Dermis blood vessel endothelial cell (primary cell): Measurements from ENCODE around the gene SPG21. TPM values are rescaled to one million over a fixed set of nuclear protein-coding genes. Genes with fewer than 3 reads are reported as not detected.
A peak's percentile ranks its signal among the peaks of the same experiment; 100 is the strongest.
"Not testable (repeated sequence)": the region's sequence is repeated elsewhere in the genome, so short reads cannot be mapped to it uniquely, and the experiment has no call there.

Experiments
- DNase-seq: peaks from one replicate; pipeline ENCODE4 v3.0.0; 2010
- total RNA-seq: library from RNA; depleted of rRNA; stranded (reverse); fragments of >200 nt; gene quantifications from 2 replicates; pipeline ENCODE4 v1.2.3, GENCODE V29; 2014

The SPG21 gene
- 77.3 and 84.7 TPM in 2 replicates for total RNA-seq

DNA sequence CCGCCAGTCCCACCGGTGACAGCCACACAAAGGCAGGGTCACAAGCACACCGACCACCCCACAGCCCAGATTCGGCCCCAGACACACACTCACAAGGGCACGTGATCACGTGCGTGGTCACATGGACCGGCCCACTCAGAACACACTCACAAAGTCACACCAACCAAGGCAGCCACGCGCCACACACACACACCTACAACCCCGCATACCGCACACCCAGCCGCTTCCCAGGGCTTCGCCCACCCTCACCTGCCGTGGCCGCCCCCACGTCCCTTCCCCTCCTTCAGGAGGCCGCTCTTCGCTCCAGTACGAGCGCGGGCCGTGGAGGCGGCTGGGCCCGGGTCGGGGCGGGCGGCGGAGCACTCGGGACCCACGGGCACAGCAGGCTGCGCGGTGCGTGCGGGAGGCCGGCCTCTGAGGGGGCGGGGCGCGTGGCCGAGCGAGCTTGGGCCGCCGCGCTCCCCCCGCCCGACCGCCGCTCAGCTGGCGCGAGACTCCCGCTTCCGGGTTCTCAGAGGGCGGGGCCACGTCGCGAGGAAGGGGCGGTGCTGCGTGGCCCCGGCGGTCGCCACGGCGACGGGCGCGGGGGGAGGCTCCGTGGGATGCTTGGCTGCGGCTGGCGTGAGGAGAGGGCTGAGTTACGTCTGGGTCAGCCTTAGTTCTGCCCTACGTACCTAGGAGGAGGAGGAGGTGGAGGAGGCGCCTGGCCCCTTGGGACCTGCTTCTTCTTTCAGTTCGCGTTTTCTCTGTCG is at the start of gene SPG21:
TSS of gene SPG21 (minus strand) at position 499 of the 752 bp plus-strand sequence. CDS start 6,345 bp downstream, outside the sequence.
- peak; percentile 98 for DNase-seq

- DNase-seq = no peak
Measured at GRCh38 chr15:65038836-65039235, 49.1 kb upstream of the SPG21 start.

DNA sequence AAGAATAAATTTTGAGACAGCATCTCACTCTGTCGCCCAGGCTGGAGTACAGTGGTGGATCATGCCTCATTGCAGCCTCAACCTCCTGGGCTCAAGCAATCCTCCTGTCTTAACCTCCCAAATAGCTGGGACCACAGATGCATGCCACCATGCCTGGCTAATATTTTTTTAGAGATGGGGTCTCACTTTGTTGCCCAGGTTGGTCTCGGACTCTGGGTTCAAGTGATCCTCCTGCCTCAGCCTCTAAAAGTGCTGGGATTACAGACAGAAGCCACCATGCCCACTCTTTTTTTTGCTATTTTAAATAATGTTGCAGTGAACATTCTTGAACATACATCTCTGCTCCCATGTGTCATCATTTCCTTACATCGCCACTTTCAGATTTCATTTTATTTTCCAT is 48.7 kb upstream of the SPG21 start:
- no peak for DNase-seq

DNA sequence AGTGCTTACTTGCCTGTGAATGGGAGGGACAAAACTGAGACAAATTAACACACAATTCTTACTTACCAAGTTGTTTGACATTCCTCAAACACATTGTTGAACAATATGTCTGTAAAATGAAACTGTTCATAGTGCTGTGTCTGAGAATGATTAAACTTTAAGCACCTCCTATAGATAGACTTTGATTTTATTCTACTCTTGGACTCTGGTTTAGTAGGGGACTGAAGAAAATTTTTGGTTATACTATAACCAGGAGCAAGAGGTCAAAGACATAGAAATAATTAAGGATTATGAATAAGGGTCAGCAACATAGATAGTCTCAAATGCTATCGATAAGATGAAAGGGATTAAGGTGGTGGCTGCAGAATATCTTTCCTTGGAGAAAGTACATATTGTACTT is 47.6 kb upstream of the SPG21 start:
- DNase-seq = no peak

GRCh38 chr15:65034719-65035118 is 45.0 kb upstream of the SPG21 start:
- no peak for DNase-seq

- DNase-seq = peak; percentile 66
Measured at GRCh38 chr15:65033659-65034269, 44.0 kb upstream of the SPG21 start.

GRCh38 chr15:65032801-65033537 is 43.3 kb upstream of the SPG21 start:
- DNase-seq = peak; percentile 89

DNA sequence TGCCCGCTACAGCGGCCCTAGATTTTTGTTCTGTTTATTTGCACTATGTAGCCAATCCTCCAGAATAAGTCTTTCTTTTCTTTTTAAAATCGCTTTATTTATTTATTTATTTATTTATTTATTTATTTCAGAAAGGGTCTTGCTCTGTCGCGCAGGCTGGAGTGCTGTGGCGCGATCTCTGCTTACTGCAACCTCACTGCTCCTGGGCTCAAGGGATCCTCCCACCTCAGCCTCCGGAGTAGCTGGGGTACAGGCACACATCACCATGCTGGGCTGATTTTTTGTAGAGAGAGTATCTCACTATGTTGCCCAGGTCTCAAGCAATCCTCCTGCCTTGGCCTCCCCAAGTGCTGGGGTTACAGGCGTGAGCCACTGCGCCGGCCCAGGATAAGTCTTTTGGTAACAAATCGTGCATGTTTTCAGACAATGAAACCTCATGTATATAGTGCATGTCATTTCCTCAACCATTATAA is 40.1 kb upstream of the SPG21 start:
- no peak for DNase-seq

DNA sequence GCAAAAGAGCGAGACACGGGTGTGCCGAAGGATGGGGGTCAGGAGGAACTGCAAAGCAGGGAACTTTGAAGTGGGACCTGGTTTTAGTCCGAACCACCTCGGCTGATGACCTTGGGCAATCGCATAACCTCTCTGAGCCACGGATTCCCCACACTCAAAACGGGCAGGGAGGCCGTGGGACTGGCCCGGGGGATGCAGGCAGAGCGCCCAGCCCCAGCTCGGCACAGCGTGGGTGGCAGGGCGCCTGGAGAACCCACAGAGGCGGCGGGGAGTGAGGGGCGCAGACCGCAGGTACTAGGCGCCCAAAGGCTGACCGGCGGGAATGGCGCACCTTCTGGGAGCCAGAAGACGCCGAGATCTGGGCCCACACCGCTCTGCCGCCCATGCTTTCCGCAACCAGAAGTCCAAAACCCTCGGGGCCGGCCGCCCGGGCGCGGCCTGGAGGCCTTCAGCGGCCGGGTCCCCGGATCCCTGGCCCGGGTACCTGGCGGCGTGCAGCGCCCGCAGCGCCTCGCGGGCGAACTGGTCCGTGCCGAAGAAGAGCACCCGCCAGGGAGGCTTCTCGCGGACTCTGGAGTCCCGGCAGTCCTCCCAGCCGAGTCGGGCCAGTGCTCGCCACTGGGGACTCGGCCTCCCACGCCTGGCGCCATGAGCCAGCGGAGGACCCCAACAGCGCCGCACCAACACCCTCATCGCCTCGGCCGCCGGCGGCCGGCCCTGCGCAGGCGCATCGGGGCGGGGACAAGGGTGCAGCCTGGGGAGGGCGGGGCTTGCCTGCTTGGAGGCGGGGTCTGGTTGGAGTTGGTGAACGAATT is 39.4 kb upstream of the SPG21 start, which contains the start of gene MTFMT:
TSS of gene MTFMT (minus strand) at position 719 of the 815 bp plus-strand sequence. CDS start at position 693, 26 bp downstream.
- DNase-seq = peak; percentile 89

DNA sequence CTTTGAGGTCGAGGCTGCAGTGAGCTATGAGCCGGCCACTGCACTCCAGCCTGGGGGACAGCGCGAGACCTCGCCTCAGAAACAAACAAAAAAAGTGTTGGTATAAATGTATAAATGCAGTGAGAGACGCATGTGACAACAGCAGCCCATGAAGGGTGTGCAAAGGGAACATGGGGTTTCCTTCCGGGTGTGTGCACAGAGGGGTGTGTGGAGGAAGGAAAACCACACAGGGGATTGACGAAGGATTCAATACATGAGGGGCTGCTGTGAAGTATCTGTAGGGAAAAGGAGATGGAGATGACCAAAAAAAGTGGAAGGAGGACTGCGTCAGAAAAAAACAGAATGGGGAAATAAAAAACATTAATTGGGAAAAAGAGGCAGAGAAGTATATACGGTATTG is 38.6 kb upstream of the SPG21 start:
- DNase-seq = peak; percentile 12

- no peak for DNase-seq
Measured at GRCh38 chr15:65027593-65027992, 37.9 kb upstream of the SPG21 start.

- DNase-seq = no peak
Measured at GRCh38 chr15:65026756-65027155, 37.0 kb upstream of the SPG21 start.

- no peak for DNase-seq
Measured at GRCh38 chr15:65021488-65021887, 31.8 kb upstream of the SPG21 start.

GRCh38 chr15:65020419-65020818 is 30.7 kb upstream of the SPG21 start:
- no peak for DNase-seq

GRCh38 chr15:65011198-65011597 is 21.5 kb upstream of the SPG21 start:
- DNase-seq = not testable (repeated sequence)

DNA sequence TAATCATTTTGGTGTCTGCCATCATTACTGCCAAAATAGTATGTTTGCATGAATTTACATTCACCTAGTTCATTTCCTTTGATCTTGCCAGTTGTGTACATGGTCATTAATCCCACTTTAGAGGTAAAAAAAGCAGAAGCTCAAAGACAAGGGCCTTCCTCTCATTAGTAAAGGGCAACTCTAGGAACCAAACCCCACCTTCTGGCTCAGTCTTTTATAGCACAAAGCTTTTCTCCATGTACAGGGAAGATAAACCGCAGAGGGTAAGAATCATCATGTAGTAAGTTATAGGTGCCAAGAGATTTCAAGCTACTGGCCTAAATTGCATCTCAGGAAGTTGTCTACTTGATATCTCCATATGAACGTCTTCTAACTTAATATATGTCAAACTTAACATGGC is 19.3 kb upstream of the SPG21 start:
- DNase-seq = peak; percentile 18

GRCh38 chr15:65006876-65007275 is 17.2 kb upstream of the SPG21 start:
- DNase-seq = no peak

DNA sequence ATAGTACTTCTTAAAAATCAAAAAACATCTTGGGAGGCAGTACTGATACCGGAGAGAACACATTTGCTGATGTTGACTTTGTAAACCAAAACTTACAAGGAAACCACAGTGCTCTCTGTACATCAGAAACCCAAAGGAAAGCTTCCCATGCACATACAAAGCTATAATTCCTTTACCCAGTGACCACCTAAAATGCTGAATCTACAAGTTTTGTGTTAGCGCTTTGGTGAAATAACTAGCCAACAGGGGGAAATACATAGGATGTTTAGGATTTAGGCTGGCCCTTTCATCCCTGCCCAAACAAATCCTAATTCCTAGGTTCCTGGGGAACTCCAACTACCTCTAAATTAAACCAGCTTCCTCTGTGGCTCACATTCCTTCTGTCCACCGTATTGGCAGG is 15.3 kb upstream of the SPG21 start:
- DNase-seq = no peak

GRCh38 chr15:64997745-64998375 is 8.1 kb upstream of the SPG21 start:
- DNase-seq = no peak

- DNase-seq = no peak
Measured at GRCh38 chr15:64997066-64997465, 7.4 kb upstream of the SPG21 start.

- DNase-seq = no peak
Measured at GRCh38 chr15:64993290-64993689, 3.6 kb upstream of the SPG21 start.

DNA sequence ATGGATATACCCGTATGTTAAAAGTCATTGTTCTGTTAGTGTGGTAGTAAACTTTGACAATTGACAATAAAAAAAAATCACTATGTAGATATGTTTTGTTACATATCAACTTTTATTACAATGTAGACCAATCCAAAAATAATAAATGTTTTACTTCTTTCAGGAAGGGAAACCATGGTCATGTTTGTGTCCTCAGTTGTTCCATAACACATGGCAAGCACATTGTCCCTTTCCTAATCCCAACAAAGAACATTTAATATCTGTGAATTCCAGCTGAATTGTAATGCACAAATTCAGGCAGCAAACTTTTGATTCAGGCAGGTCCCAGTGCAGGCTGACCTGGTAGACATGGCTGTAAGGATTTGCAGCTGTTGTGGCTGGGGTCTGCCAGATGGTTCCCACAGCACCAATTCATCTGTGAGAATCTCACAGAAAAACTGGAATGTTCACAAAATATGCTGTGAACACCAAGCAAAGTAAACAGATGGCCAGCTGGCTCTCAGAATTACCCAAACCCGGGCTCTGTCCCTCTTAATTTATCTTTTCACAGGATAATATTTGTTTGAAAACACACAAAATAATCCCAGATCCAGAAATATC is 1.9 kb upstream of the SPG21 start:
- no peak for DNase-seq
